B cell (primary cell): Measurements from ENCODE around the gene SKOR1.

Experiments used
- CTCF ChIP-seq: fragments of 200-600 bp; IDR thresholded peaks from one replicate; pipeline ENCODE4 v1.8.0; 2022; ENCODE audit warnings: antibody characterized with exemption, mild to moderate bottlenecking
- EZH2 ChIP-seq: IDR thresholded peaks from 2 replicates; pipeline ENCODE4 v1.6.1; 2012; ENCODE audit warnings: borderline replicate concordance, low read depth, mild to moderate bottlenecking, moderate library complexity, low read length; ENCODE audit not compliant: insufficient read depth, poor library complexity, severe bottlenecking

- no peak for TF ChIP-seq CTCF
- no peak for TF ChIP-seq EZH2
Observed at GRCh38 chr15:67820122-67820991, 5.0 kb upstream of the SKOR1 start.
